LNCAP (cell line): ENCODE measurements around the gene RBKS.

Experiments
- TF ChIP-seq, protein P1 (sequence below): fragments of 450-650 bp; IDR thresholded peaks from 2 replicates; pipeline ENCODE4 v1.5.1; 2017; ENCODE audit warnings: mild to moderate bottlenecking

Gene RBKS

DNA sequence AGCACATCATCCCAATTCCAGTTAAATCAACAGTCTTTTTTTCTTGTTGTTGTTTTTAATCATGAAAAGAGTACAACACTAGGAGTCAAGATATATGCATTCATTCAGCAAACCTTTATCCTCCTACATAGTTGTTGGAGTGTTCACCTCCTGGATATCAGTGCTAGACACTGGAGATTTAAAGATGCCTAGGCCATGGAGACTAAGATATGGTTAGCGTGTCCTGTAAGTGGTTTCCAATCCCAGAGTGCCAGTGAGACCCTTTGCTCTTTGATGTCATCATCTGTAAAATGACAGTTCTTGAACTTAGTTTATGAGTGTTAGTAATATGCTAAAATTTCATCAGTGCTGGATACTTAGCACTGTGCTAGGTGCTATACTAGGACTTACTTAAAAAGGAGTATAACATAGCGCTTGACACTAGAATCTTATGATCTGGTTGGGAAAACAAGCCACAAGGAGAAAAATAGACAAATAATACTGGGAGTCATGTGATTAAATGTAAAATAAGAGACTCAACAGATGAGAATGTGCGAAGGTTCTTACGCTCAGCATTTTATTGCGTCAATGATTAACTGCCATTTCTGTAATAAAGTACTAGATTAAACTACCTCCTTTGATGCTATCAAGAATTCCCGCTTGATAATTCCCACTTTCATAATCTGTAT is 31.8 kb upstream of the RBKS start:
- TF ChIP-seq, protein P1, sequence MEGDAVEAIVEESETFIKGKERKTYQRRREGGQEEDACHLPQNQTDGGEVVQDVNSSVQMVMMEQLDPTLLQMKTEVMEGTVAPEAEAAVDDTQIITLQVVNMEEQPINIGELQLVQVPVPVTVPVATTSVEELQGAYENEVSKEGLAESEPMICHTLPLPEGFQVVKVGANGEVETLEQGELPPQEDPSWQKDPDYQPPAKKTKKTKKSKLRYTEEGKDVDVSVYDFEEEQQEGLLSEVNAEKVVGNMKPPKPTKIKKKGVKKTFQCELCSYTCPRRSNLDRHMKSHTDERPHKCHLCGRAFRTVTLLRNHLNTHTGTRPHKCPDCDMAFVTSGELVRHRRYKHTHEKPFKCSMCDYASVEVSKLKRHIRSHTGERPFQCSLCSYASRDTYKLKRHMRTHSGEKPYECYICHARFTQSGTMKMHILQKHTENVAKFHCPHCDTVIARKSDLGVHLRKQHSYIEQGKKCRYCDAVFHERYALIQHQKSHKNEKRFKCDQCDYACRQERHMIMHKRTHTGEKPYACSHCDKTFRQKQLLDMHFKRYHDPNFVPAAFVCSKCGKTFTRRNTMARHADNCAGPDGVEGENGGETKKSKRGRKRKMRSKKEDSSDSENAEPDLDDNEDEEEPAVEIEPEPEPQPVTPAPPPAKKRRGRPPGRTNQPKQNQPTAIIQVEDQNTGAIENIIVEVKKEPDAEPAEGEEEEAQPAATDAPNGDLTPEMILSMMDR: no peak

DNA sequence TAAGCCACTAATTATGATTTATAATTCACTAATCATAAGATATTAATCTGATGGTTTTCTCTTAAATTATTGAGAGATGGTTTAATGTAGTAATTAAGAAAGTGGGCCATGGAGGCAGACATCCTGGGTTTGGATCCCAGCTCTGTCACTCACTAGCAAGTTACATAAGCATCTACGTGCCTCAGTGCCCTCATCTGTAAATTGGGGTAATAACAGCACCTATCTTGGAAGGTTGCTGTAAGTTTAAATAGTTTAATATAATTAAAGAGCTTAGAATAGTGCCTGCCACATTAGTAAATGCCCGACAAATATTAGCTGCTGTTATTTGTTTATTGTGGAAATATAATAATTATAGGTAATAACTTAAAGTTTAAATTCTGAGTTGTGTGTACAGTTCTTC is 31.2 kb upstream of the RBKS start:
- TF ChIP-seq, protein P1: no peak

DNA sequence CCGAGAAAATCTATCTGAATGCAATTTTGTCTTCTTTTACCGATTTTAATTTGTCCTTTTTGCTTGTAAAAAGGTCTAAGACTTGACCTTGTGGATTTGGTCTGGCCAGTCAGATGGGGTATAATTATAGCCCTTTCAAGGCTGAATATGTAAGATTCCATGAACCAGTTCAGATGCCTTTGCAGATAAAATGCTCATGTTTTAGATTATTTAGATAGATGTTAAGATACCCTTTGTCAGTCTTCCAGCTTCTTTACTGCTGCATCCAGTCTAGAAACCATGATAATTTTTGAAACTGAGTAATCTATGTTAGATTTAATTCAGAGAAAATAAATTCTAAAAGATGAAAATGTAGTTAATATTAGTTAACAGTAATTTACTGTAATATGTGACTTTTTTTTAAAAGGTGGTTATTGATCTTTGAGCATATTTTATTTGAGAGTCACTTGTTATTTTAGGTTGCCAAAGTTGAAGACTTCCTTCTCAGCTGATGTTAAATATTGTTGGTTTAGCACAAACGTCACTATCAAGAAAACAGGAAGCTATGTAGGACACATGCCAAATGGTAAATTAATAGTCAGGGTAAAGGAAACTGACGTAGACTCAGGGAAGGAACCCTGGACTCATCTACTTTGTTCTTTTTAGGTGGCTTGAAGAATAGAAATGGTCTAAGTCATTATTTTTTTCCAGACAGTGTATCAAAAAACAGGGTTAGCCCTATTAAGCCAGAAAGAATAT is 30.1 kb upstream of the RBKS start:
- TF ChIP-seq, protein P1: no peak

DNA sequence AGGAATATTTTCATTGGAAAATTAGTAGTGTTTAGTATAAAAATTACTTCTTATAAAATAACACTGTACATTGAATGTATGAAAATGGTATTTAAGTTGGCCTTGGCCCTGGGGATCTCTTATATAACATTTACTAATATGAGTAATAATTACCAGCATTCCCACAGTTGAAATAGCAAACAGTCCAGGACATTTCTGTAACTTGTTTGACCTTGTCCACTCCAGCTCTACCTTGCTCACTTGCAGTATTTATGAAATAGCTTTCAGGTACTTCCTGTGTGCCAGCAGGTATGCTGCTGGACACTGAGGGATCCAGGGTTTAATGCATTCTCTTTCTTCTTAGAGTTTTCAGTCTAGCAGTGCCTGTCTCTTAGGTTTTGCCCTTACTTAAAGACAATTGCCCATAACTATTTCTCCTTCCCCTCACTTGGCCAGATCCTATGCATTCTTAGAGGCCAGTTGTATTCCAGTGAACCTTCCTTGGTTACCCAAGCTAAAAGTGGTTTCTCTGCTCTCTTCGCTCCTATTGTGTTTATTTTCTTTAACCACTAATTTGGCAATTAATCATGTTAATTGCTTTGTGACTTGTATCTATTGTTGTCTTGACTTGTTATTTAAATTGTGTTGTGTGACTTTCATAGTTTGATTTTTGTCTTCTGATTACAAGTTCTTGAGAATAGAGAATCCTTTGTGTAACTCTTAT is 26.3 kb upstream of the RBKS start:
- TF ChIP-seq, protein P1: no peak

DNA sequence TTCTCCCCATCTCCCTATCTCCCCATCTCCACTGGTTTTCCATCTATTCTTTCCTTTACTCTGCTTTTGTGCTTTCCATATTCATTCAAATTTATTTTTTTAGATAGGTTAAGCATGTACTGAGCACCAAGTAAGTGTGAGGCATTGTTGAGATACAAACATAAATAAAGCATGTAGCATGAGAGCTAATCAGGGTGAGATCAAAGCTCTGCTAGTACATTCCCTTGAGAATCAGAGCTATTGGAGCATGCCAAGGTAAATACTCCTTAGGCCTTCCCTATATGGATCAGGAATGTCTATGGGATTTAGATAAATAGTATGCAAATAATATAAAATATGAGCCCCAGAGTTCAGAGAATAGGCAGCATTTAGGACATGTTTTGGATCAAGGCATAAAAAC is 25.7 kb upstream of the RBKS start:
- TF ChIP-seq, protein P1: no peak

DNA sequence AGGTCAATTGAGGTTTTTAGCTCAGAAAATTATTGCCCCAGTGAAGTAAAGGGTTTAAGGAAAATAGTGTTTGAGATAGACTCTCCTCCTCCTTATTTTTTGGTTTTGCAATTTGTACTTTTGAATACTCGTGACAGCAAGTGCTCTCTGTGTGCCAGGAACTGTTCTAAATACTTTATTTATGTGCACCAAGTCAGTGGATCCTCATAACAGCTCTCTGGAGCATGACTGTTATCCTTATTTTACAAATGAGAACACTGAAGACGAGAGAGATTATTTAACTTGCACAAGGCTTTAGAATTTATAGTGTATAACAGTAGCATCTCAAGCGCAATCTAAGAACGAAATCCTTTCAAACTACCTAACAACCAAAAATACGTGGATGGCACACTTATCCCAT is 25.0 kb upstream of the RBKS start:
- TF ChIP-seq, protein P1: no peak

DNA sequence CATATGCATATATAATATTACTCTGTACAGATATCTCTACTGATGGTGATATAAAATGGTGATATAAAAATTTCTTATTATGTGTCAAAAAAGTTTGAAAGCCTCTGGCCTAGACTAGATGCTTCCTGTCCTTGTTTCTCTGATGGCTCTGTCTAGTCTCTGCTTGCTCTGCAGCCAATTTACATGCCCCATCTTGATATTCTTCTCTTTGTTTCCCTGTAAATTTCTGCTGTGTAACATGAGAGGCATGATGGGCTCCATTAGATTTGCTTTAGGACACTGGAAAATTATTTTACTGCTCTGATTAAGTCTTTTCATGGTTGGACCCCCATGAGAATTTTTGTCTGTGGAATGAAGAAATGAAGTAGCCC is 24.6 kb upstream of the RBKS start:
- TF ChIP-seq, protein P1: no peak
